Stimulated activated CD8-positive, alpha-beta memory T cell treated with anti-CD3 and anti-CD28 coated beads, Interleukin-15, amount 100 ng/mL, for 4 hours (primary cell): ENCODE measurements around the gene PHRF1.

ENCODE experiments used
- DNase-seq, 2 donors: peaks; one replicate each; pipeline ENCODE4 v3.0.0-alpha.2; 2020; ENCODE audit warnings: low read depth in 2 of 2

Gene PHRF1

GRCh38 chr11:655036-655726, 78.9 kb downstream of the PHRF1 start:
- DNase-seq, result no peak

- DNase-seq, result no peak
Measured at GRCh38 chr11:656426-656825, 80.2 kb downstream of the PHRF1 start.

- DNase-seq, result no peak
Measured at GRCh38 chr11:656866-657265, 80.6 kb downstream of the PHRF1 start.

- no peak for DNase-seq
Measured at GRCh38 chr11:657691-658126, 81.4 kb downstream of the PHRF1 start.

DNA sequence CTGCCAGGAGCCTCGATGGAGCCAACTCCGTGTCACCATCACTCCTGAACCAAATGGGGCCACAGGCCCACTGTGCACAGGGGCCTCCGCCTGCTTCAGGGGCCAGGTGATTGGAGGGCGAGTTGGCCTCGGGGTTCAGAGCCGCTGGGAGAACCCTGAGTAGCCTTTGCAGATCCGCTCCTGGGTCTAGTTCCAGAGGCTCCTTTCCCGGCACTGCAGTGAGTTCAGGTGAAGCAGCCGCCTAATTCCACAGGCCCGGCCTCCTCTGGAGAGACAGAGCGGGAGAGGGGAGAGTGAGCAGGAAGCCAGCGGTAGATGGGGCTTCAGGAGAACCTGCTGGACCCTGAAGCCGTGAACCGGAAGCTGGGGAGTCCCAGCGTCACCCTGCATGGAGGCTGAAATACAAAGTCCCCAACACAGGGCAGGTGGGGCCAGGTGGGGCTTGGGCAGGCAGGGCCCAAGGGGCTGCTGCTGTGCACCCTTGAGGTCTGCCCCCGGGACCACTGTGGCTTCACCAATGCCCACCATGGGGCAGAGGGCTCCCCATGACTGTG, 83.3 kb downstream of the PHRF1 start:
- DNase-seq, result no peak

DNA sequence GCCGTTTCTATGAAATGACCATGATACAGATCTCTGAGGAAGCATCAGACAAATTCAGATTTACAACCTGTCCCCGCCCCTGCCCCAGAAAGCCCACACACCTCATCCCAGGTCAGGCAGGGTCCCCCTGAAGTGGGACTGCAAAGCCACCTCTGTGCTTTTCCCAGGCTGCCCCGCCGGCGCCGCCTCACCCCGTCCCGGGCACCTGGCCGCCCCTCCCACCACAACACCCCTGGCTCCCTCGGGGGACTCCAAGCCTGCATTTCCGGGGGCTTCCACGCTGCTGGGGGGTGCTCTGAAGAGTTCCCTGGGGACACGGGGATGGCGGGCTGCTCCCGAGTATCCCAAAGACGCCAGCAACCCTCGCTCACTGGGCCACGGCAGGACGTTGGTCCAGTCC, 84.0 kb downstream of the PHRF1 start:
- no peak for DNase-seq

GRCh38 chr11:660681-661444, 84.6 kb downstream of the PHRF1 start:
- DNase-seq, result no peak
